ENCODE results near the gene SETBP1.
A peak's percentile ranks its signal among the peaks of the same experiment; 100 is the strongest.

SETBP1 gene

DNA sequence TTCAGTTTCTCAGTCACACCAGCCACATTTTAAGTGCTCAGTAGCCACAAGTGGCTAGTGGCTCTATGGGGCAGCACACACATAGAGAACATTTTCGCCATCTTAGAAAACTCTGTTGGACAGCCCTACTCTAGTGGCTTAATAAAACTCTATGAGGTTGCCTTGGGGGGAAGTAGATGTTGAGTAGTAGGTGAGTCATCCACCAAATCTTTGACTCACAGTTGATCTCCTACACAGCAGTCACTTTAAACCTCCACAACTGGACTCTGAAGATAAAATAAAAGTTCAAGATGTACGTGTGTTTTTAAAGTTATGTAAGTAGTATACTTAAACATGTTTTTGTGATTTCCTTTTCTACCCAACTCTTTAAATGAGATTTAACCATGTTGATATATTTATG, 379.0 kb downstream of the SETBP1 start:
- POLR2A ChIA-PET: no interaction called here
- no peaks in the 10 kb centered on the region for H3K9me3 ChIP-seq (ENCODE audit: control insufficient read depth, insufficient read depth, low read depth, low read length)
- H3K4me3 ChIP-seq (ENCODE audit: low read depth, low read length): no peak overlapping the region
- H3K27ac ChIP-seq (ENCODE audit: extremely low read depth, low read depth, low read length): no peak overlapping the region
- peaks cover 6% of the 10 kb centered on the region; the same call in 1 of the 2 replicates for H3K4me1 ChIP-seq (ENCODE audit: control insufficient read depth, insufficient read depth, low read length)
- H3K36me3 ChIP-seq (ENCODE audit: control insufficient read depth in 2 of 2, insufficient read depth in 1 of 2, low read length in 2 of 2): no peaks in the 10 kb centered on the region
- CTCF ChIA-PET: interaction anchor here (1.6 kb wide), 1 partner anchor 154 kb away, joined by 3 read pairs; no protein-coding TSS in a partner anchor
- no peak for TF ChIP-seq ZNF747 (tag by site-specific recombination; IDR thresholded peaks at IDR 0.05)
- TF ChIP-seq, protein P1, sequence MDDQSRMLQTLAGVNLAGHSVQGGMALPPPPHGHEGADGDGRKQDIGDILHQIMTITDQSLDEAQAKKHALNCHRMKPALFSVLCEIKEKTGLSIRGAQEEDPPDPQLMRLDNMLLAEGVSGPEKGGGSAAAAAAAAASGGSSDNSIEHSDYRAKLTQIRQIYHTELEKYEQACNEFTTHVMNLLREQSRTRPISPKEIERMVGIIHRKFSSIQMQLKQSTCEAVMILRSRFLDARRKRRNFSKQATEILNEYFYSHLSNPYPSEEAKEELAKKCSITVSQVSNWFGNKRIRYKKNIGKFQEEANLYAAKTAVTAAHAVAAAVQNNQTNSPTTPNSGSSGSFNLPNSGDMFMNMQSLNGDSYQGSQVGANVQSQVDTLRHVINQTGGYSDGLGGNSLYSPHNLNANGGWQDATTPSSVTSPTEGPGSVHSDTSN (CRISPR knock-in tag; IDR thresholded peaks at IDR 0.05): no peak
- TF ChIP-seq, protein P2, sequence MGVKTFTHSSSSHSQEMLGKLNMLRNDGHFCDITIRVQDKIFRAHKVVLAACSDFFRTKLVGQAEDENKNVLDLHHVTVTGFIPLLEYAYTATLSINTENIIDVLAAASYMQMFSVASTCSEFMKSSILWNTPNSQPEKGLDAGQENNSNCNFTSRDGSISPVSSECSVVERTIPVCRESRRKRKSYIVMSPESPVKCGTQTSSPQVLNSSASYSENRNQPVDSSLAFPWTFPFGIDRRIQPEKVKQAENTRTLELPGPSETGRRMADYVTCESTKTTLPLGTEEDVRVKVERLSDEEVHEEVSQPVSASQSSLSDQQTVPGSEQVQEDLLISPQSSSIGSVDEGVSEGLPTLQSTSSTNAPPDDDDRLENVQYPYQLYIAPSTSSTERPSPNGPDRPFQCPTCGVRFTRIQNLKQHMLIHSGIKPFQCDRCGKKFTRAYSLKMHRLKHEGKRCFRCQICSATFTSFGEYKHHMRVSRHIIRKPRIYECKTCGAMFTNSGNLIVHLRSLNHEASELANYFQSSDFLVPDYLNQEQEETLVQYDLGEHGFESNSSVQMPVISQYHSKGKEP (tag by site-specific recombination; IDR thresholded peaks at IDR 0.05): no peak
- TF ChIP-seq, protein P3, sequence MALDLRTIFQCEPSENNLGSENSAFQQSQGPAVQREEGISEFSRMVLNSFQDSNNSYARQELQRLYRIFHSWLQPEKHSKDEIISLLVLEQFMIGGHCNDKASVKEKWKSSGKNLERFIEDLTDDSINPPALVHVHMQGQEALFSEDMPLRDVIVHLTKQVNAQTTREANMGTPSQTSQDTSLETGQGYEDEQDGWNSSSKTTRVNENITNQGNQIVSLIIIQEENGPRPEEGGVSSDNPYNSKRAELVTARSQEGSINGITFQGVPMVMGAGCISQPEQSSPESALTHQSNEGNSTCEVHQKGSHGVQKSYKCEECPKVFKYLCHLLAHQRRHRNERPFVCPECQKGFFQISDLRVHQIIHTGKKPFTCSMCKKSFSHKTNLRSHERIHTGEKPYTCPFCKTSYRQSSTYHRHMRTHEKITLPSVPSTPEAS (tag by site-specific recombination; IDR thresholded peaks at IDR 0.05): no peak
- TF ChIP-seq, protein P4, sequence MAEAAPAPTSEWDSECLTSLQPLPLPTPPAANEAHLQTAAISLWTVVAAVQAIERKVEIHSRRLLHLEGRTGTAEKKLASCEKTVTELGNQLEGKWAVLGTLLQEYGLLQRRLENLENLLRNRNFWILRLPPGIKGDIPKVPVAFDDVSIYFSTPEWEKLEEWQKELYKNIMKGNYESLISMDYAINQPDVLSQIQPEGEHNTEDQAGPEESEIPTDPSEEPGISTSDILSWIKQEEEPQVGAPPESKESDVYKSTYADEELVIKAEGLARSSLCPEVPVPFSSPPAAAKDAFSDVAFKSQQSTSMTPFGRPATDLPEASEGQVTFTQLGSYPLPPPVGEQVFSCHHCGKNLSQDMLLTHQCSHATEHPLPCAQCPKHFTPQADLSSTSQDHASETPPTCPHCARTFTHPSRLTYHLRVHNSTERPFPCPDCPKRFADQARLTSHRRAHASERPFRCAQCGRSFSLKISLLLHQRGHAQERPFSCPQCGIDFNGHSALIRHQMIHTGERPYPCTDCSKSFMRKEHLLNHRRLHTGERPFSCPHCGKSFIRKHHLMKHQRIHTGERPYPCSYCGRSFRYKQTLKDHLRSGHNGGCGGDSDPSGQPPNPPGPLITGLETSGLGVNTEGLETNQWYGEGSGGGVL (tag by site-specific recombination; IDR thresholded peaks at IDR 0.05): peak; percentile 46; the same call in 1 of the 2 replicates
- no peak for TF ChIP-seq ZNF324 (tag by site-specific recombination; IDR thresholded peaks at IDR 0.05)
- no peak for TF ChIP-seq ZNF350 (tag by site-specific recombination; IDR thresholded peaks at IDR 0.05)
- TF ChIP-seq, protein P5, sequence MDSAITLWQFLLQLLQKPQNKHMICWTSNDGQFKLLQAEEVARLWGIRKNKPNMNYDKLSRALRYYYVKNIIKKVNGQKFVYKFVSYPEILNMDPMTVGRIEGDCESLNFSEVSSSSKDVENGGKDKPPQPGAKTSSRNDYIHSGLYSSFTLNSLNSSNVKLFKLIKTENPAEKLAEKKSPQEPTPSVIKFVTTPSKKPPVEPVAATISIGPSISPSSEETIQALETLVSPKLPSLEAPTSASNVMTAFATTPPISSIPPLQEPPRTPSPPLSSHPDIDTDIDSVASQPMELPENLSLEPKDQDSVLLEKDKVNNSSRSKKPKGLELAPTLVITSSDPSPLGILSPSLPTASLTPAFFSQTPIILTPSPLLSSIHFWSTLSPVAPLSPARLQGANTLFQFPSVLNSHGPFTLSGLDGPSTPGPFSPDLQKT (IDR thresholded peaks at IDR 0.05; ENCODE audit: borderline replicate concordance, low read depth, low read length): no peak
- no peak for TF ChIP-seq SP7 (tag by site-specific recombination; IDR thresholded peaks at IDR 0.05)
- TF ChIP-seq MYNN (tag by site-specific recombination; IDR thresholded peaks at IDR 0.05; ENCODE audit: borderline replicate concordance): no peak
- TF ChIP-seq ZNF529 (tag by site-specific recombination; IDR thresholded peaks at IDR 0.05; ENCODE audit: insufficient replicate concordance): peak; percentile 91
- no peak for TF ChIP-seq ZNF37A (tag by site-specific recombination; IDR thresholded peaks at IDR 0.05)
- TF ChIP-seq, protein P6, sequence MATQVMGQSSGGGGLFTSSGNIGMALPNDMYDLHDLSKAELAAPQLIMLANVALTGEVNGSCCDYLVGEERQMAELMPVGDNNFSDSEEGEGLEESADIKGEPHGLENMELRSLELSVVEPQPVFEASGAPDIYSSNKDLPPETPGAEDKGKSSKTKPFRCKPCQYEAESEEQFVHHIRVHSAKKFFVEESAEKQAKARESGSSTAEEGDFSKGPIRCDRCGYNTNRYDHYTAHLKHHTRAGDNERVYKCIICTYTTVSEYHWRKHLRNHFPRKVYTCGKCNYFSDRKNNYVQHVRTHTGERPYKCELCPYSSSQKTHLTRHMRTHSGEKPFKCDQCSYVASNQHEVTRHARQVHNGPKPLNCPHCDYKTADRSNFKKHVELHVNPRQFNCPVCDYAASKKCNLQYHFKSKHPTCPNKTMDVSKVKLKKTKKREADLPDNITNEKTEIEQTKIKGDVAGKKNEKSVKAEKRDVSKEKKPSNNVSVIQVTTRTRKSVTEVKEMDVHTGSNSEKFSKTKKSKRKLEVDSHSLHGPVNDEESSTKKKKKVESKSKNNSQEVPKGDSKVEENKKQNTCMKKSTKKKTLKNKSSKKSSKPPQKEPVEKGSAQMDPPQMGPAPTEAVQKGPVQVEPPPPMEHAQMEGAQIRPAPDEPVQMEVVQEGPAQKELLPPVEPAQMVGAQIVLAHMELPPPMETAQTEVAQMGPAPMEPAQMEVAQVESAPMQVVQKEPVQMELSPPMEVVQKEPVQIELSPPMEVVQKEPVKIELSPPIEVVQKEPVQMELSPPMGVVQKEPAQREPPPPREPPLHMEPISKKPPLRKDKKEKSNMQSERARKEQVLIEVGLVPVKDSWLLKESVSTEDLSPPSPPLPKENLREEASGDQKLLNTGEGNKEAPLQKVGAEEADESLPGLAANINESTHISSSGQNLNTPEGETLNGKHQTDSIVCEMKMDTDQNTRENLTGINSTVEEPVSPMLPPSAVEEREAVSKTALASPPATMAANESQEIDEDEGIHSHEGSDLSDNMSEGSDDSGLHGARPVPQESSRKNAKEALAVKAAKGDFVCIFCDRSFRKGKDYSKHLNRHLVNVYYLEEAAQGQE (tag by site-specific recombination; IDR thresholded peaks at IDR 0.05): 0 out of 2 replicates have a peak, but pooled peaks have one; percentile 23
- TF ChIP-seq ZNF24 (tag by site-specific recombination; IDR thresholded peaks at IDR 0.05): no peak
- TF ChIP-seq, protein P7, sequence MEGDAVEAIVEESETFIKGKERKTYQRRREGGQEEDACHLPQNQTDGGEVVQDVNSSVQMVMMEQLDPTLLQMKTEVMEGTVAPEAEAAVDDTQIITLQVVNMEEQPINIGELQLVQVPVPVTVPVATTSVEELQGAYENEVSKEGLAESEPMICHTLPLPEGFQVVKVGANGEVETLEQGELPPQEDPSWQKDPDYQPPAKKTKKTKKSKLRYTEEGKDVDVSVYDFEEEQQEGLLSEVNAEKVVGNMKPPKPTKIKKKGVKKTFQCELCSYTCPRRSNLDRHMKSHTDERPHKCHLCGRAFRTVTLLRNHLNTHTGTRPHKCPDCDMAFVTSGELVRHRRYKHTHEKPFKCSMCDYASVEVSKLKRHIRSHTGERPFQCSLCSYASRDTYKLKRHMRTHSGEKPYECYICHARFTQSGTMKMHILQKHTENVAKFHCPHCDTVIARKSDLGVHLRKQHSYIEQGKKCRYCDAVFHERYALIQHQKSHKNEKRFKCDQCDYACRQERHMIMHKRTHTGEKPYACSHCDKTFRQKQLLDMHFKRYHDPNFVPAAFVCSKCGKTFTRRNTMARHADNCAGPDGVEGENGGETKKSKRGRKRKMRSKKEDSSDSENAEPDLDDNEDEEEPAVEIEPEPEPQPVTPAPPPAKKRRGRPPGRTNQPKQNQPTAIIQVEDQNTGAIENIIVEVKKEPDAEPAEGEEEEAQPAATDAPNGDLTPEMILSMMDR (tag by site-specific recombination; IDR thresholded peaks at IDR 0.05): no peak
- TF ChIP-seq ZNF561 (tag by site-specific recombination; IDR thresholded peaks at IDR 0.05; ENCODE audit: borderline replicate concordance): no peak
- TF ChIP-seq ZBTB20 (tag by site-specific recombination; IDR thresholded peaks at IDR 0.05): no peak
- TF ChIP-seq ZNF660 (tag by site-specific recombination; IDR thresholded peaks at IDR 0.05): 0 out of 2 replicates have a peak, but pooled peaks have one; percentile 42
- no peak for TF ChIP-seq ZNF626 (tag by site-specific recombination; IDR thresholded peaks at IDR 0.05)
- no peak for TF ChIP-seq KLF16 (tag by site-specific recombination; IDR thresholded peaks at IDR 0.05)
- TF ChIP-seq GLI4 (tag by site-specific recombination; IDR thresholded peaks at IDR 0.05): no peak
- TF ChIP-seq ZNF10 (tag by site-specific recombination; IDR thresholded peaks at IDR 0.05): no peak
- TF ChIP-seq ZNF223 (tag by site-specific recombination; IDR thresholded peaks at IDR 0.05): no peak
- TF ChIP-seq ZFP37 (tag by site-specific recombination; IDR thresholded peaks at IDR 0.05): no peak
- no peak for TF ChIP-seq ZNF621 (tag by site-specific recombination; IDR thresholded peaks at IDR 0.05)
- TF ChIP-seq ZNF501 (tag by site-specific recombination; IDR thresholded peaks at IDR 0.05): no peak
- TF ChIP-seq GLIS2 (tag by site-specific recombination; IDR thresholded peaks at IDR 0.05): no peak
